HG03469 (cell line): ENCODE data around the gene MBD4.

Source experiments
- ATAC-seq: cut with Tn5 transposase; IDR thresholded peaks from one replicate; pipeline ENCODE4 v1.9.1; 2021; ENCODE audit warnings: mild to moderate bottlenecking, moderate library complexity, moderate number of reproducible peaks; ENCODE audit not compliant: unreplicated experiment

Gene MBD4

GRCh38 chr3:129432671-129433070 lies 7.1 kb downstream of the MBD4 start:
- ATAC-seq = no peak

DNA sequence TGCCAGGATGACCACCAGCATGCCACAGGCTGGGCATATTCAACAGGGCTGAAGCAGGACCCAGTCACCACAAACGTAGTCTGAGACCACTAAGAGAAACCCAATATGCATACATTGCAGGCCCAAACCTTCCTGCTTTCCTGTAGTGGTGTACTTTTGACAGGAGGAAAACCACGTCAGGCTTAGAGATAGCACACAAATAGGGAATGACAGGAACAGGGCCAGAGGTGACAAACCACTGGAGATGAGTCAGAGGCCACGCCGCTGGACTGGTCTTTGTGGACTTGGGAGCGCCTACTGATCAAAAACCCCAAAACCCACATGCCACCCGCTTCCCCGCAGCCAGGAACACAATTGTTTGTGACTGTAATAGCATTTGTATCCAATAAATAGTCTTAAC lies 7.7 kb downstream of the MBD4 start:
- ATAC-seq = no peak

GRCh38 chr3:129429602-129430001 lies 10.1 kb downstream of the MBD4 start:
- ATAC-seq = no peak

- ATAC-seq = no peak
Measured at GRCh38 chr3:129429080-129429451, 10.7 kb downstream of the MBD4 start.

DNA sequence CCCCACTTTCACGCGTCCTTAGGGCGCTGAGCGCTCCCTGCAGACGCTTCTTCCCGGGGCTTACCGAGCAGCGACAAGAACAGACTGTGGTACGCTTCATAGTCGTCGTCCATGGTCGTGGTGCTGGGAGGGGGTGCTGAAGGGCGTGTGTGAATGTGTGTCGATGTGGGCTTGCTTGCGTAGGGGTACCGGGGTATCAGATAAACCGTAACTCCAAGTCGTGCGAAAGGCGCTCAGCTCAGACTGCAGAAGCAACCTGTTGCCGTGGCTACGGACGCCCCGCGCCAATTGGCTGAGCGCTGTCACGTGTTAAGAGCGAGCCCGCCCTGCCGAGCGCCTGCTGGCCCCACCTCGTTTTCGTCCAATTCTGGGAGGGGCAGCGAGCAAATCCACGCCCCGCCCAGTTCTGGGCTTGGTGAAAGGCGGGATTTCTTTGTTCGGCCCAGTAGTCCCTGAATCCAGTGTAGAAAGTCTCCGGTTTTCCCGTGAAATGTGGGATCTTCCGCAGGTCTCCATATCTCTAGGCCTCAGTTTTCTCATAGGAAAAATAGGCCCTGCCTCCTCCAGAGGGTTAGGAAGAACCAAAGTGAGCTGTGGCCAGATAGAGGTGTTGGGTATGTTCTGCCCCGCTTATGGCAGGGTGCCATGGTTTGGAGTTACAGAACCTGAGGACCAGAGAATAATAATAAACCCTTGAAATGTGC lies 11.2 kb downstream of the MBD4 start, which contains the start of gene EFCAB12:
Gene EFCAB12, minus strand, starts transcription at position 261 of the 704 bp plus-strand sequence. Its CDS starts 148 bp downstream, at position 113.
- peak; percentile 63 for ATAC-seq

GRCh38 chr3:129428007-129428375 lies 11.8 kb downstream of the MBD4 start:
- no peak for ATAC-seq

GRCh38 chr3:129425619-129426018 lies 14.1 kb downstream of the MBD4 start:
- ATAC-seq = no peak

GRCh38 chr3:129425213-129425612 lies 14.5 kb downstream of the MBD4 start:
- no peak for ATAC-seq

- ATAC-seq = peak; percentile 58
Measured at GRCh38 chr3:129424185-129424841, 15.4 kb downstream of the MBD4 start.

DNA sequence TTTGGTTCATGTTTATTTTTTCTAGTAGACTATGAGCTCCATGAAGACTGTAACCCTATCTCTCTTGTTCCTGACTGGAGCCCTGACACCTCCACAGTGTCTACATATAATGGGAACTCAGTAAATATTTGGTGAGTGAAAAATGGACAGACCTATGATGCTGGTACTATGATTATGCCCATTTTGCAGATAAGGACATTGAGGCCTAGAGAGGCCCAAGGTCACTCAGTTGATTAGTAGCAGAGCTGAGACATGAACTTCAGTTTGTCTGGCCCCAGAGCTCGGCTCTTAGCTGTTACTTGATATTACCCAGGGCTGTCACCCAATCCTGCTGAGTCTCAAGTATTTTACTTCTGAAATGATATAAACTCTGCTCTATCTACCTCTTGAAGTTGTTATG lies 16.9 kb downstream of the MBD4 start:
- no peak for ATAC-seq

DNA sequence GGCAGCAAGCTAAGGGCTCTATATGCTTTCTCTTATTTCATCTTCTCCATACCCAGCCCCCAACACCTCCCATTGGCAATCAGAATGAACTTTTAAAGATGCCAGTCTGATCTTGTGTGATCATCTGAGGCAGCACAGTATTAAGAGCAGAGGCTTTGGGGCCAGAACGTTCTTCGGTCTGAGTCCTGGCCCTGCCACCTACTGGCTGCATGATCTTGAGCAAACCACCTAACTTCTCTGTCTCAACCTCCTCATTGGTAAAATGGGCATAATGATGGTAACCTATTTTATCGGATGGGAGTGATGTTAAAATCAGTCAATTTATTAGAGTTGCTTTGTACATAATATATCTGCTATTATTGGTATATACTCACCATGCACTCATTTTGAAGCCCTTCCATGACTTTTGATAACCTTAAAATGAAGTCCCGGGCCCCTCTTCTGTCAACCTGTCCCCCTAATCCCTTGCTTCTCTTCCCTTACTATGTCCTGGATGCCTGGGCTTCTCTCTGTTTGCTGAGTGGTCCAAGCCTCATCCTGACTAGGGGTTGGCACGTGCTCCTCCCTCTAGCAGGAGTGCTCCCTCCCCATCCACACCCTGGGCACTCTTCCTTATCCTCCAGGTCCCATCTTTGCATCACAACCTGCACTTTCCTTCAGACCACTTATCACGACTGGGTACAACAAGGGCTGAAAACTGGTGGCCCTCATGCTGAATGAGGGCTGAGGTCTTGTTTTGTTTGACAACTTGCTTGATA lies 17.6 kb downstream of the MBD4 start:
- no peak for ATAC-seq

- no peak for ATAC-seq
Measured at GRCh38 chr3:129421236-129421883, 18.4 kb downstream of the MBD4 start.

- no peak for ATAC-seq
Measured at GRCh38 chr3:129419476-129419875, 20.3 kb downstream of the MBD4 start.

- ATAC-seq = no peak
Measured at GRCh38 chr3:129418041-129418973, 21.4 kb downstream of the MBD4 start.

GRCh38 chr3:129417326-129417725 lies 22.4 kb downstream of the MBD4 start:
- ATAC-seq = no peak

- ATAC-seq = no peak
Measured at GRCh38 chr3:129416415-129416814, 23.3 kb downstream of the MBD4 start.

GRCh38 chr3:129415830-129416229 lies 23.9 kb downstream of the MBD4 start:
- no peak for ATAC-seq

GRCh38 chr3:129415378-129415777 lies 24.4 kb downstream of the MBD4 start:
- ATAC-seq = no peak

DNA sequence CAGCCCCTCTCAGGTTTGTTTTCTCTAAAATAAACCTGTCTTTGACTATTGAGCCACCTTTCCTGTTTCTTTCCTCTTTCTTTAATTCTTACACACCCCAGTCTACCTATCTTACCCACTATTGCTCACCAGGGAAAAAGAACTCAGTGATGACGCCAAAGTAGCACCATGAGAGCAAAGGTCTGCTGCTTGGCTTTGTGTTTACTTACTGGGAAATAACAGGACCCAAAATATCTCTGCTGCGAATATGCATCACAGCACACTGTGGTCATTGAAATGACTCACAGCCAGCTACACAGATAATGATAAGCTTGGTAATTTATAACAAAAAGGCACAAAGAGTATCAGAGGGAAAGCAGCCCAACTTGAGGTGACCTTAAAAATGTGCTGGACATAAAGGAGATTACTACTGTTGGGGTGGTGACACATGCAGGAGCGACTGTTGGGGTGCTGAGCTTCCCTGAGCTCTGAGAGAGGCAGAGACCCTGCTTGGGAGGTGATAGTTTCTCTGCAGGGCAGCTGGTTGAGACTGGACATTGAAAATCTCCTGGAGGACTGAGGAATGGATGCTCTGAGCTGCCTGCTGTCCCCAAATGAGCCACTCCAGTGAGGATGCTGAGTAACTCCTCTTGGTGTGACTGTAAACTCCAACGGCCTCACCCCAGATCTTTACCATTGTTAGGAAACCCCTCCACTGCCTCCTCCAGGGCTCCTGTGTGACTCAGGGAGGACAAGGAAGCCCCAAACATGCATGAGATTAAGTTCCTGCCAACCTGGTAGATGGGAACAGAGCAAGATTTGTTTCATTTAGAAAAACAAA lies 25.9 kb downstream of the MBD4 start:
- peak; percentile 84 for ATAC-seq
